Transverse colon (tissue), 4 donors: ENCODE data around the gene HMCN1. TPM values are rescaled to one million over a fixed set of nuclear protein-coding genes. Genes with fewer than 3 reads are reported as not detected.

Experiments used
- DNase-seq: peaks from one replicate; pipeline ENCODE4 v3.0.0-alpha.2; 2019
- H3K27ac ChIP-seq, 4 donors: fragments of 200-600 bp; sonication (generic); 2 replicates each; pipeline ENCODE4 v1.5.1; 2016 to 2018; ENCODE audit warnings: inconsistent platforms in 4 of 4
- H3K27me3 ChIP-seq: fragments of 200-600 bp; sonication (generic); 2 replicates; pipeline ENCODE4 v1.5.1; 2017; ENCODE audit warnings: inconsistent platforms
- H3K36me3 ChIP-seq, 4 donors: fragments of 200-600 bp; sonication (generic); 2 replicates each; pipeline ENCODE4 v1.5.1; 2017 to 2019; ENCODE audit warnings: inconsistent platforms in 4 of 4
- H3K4me1 ChIP-seq, 4 donors: fragments of 200-600 bp; sonication (generic); 2 replicates each; pipeline ENCODE4 v1.5.1; 2017 to 2020; ENCODE audit warnings: inconsistent platforms in 4 of 4
- H3K4me3 ChIP-seq, 4 donors: fragments of 200-600 bp; sonication (generic); 1 replicate in 1 of 4; 2 replicates in 3 of 4; pipeline versions ENCODE4 v1.5.1 to v1.6.1; 2017 to 2019; ENCODE audit warnings: inconsistent platforms in 4 of 4
- H3K9me3 ChIP-seq, 2 donors: fragments of 200-600 bp; sonication (generic); 2 replicates each; pipeline ENCODE4 v1.5.1; 2017 to 2019; ENCODE audit warnings: inconsistent platforms in 2 of 2
- EP300 ChIP-seq: sonication (generic); formaldehyde crosslinking; IDR thresholded peaks from one replicate; pipeline ENCODE4 v1.6.1; 2017; ENCODE audit warnings: antibody characterized with exemption, low read depth
- POLR2A ChIP-seq: fragments of 450-650 bp; IDR thresholded peaks from one replicate; pipeline ENCODE4 v1.6.1; 2016; ENCODE audit warnings: antibody characterized with exemption, mild to moderate bottlenecking, moderate library complexity
- POLR2AphosphoS5 ChIP-seq, 3 donors: sonication (generic); formaldehyde crosslinking; IDR thresholded peaks; one replicate each; pipeline ENCODE4 v1.6.1; 2016; ENCODE audit warnings: antibody characterized with exemption in 3 of 3
- WGBS, 2 donors: methylation state at CpG; one replicate each; pipeline ENCODE4 v1.1.5; 2018; ENCODE audit warnings: low coverage in 1 of 2; 5-methylcytosine and 5-hydroxymethylcytosine counted together
- in situ Hi-C, 4 donors: fragments of 200-750 bp; cut with MboI; loops; one replicate each; pipeline versions ENCODE4 v1.15.0 to v1.15.1; 2017; ENCODE audit warnings: low sequenced_read_pairs in 3 of 4, low pct_ligation_motif_present in 1 of 4, low pct_unique_long_range_greater_than_20kb in 1 of 4
- intact Hi-C: fragments of 100-400 bp; cut with DNase I; formaldehyde crosslinking; loops from one replicate; pipeline ENCODE4 v1.15.1; 2023; ENCODE audit warnings: low total_unique reads
- total RNA-seq, 4 donors: library from RNA; depleted of rRNA; stranded (reverse); fragments of >200 nt; gene quantifications; one replicate each; pipeline ENCODE4 v1.1.0, GENCODE V29; 2016
- TF ChIP-seq, protein P1 (sequence below), 5 experiments: fragments of 200-600 bp in 3 of 5; fragments of 450-650 bp in 2 of 5; sonication (generic) in 3 of 5; IDR thresholded peaks; 1 replicate in 2 of 5; 2 replicates in 3 of 5; pipeline ENCODE4 v1.5.1; 2016 to 2017; ENCODE audit warnings: antibody characterized with exemption in 5 of 5, inconsistent platforms in 3 of 5, mild to moderate bottlenecking in 2 of 5, moderate library complexity in 1 of 5

Gene HMCN1
- total RNA-seq, 4 donors from 2014 or later = 1.1 to 2.7 (median 2.1) TPM

DNA sequence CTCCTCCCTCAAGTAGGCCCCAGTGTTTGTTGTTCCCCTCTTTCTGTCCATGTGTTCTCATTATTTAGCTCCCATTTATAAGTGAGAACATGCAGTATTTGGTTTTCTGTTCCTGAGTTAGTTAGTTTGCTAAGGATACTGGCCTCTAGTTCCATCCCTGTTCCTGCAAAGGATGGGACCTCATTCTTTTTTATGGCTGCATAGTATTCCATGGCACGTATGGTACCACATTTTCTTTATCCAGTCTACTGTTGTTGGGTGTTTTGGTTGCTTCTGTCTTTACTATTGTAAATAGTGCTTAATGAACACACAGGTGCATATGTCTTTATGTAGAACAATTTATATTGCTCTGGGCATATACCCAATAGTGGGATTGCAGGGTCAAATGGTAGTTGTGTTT is 408.0 kb downstream of the HMCN1 start:
- intact Hi-C loops = no loop called here

GRCh38 chr1:186142916-186143315 is 408.7 kb downstream of the HMCN1 start:
- TF ChIP-seq EP300 = no peak
- no peak for TF ChIP-seq POLR2A
- TF ChIP-seq, protein P1, sequence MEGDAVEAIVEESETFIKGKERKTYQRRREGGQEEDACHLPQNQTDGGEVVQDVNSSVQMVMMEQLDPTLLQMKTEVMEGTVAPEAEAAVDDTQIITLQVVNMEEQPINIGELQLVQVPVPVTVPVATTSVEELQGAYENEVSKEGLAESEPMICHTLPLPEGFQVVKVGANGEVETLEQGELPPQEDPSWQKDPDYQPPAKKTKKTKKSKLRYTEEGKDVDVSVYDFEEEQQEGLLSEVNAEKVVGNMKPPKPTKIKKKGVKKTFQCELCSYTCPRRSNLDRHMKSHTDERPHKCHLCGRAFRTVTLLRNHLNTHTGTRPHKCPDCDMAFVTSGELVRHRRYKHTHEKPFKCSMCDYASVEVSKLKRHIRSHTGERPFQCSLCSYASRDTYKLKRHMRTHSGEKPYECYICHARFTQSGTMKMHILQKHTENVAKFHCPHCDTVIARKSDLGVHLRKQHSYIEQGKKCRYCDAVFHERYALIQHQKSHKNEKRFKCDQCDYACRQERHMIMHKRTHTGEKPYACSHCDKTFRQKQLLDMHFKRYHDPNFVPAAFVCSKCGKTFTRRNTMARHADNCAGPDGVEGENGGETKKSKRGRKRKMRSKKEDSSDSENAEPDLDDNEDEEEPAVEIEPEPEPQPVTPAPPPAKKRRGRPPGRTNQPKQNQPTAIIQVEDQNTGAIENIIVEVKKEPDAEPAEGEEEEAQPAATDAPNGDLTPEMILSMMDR (IDR thresholded peaks at IDR 0.05) = no peak
- TF ChIP-seq POLR2AphosphoS5 (IDR thresholded peaks at IDR 0.05) = no peak
- in situ Hi-C loops = no loop called here
- DNase-seq = no peak
- intact Hi-C loops = no loop called here
- no peaks in the 10 kb centered on the region for H3K4me1 ChIP-seq
- no peaks in the 10 kb centered on the region for H3K9me3 ChIP-seq
- H3K27ac ChIP-seq = no peak overlapping the region
- H3K27me3 ChIP-seq = no peaks in the 10 kb centered on the region
- H3K36me3 ChIP-seq = no peaks in the 10 kb centered on the region
- no peak overlapping the region for H3K4me3 ChIP-seq

More for the DNA sequence above, 408.0 kb downstream of the HMCN1 start:
- 86 to 100% methylated on average over 1 of the region's 1 CpG for WGBS, 2 donors
- Histone ChIP-seq H3K4me3 (no peak overlapping the region), H3K27ac (no peak overlapping the region), H3K9me3 (no peaks in the 10 kb centered on the region), H3K36me3 (no peaks in the 10 kb centered on the region), H3K4me1 (no peaks in the 10 kb centered on the region), H3K27me3 (no peaks in the 10 kb centered on the region)
- TF ChIP-seq POLR2A (no peak), POLR2AphosphoS5 (IDR thresholded peaks at IDR 0.05) (no peak), EP300 (no peak)
- TF ChIP-seq, protein P1 (IDR thresholded peaks at IDR 0.05) = no peak
- DNase-seq = no peak
- in situ Hi-C loops = no loop called here

GRCh38 chr1:186143481-186143880 is 409.3 kb downstream of the HMCN1 start:
- DNase-seq = no peak
- Histone ChIP-seq H3K4me3 (no peak overlapping the region), H3K4me1 (no peaks in the 10 kb centered on the region), H3K27ac (no peak overlapping the region), H3K36me3 (no peaks in the 10 kb centered on the region), H3K27me3 (no peaks in the 10 kb centered on the region), H3K9me3 (no peaks in the 10 kb centered on the region)
- TF ChIP-seq EP300 = no peak
- TF ChIP-seq POLR2AphosphoS5 (IDR thresholded peaks at IDR 0.05) = no peak
- no peak for TF ChIP-seq POLR2A
- TF ChIP-seq, protein P1 (IDR thresholded peaks at IDR 0.05) = no peak
- in situ Hi-C loops = no loop called here
- intact Hi-C loops = no loop called here

DNA sequence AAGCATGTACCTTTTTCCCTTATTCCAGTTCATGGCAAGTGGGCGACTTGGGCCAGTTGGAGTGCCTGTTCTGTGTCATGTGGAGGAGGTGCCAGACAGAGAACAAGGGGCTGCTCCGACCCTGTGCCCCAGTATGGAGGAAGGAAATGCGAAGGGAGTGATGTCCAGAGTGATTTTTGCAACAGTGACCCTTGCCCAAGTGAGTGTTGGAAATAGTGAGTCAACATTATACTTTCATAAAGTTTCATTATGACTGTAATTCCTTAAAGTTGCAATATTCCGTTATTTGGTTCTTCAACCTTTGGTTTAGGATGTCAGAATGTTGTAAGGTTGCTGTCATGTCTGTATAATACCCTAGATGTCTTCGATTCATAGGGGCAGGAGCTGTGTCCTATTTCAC is 410.3 kb downstream of the HMCN1 start:
- in situ Hi-C loops (no loop called here), intact Hi-C loops (no loop called here)
- H3K27me3 ChIP-seq = no peaks in the 10 kb centered on the region
- no peaks in the 10 kb centered on the region for H3K36me3 ChIP-seq
- no peaks in the 10 kb centered on the region for H3K4me1 ChIP-seq
- no peak for DNase-seq
- H3K27ac ChIP-seq = no peak overlapping the region
- no peaks in the 10 kb centered on the region for H3K9me3 ChIP-seq
- TF ChIP-seq POLR2AphosphoS5 (IDR thresholded peaks at IDR 0.05) = no peak
- TF ChIP-seq EP300 = no peak
- TF ChIP-seq, protein P1 (IDR thresholded peaks at IDR 0.05) = no peak
- TF ChIP-seq POLR2A = no peak
- H3K4me3 ChIP-seq = no peak overlapping the region
- 66 to 80% methylated on average over 4 to 5 of the region's 5 CpGs for WGBS, 2 donors
